Measurements from ENCODE around the gene UGT1A5. TPM values are rescaled to one million over a fixed set of nuclear protein-coding genes. Genes with fewer than 3 reads are reported as not detected.

Gene UGT1A5
- total and polyA plus RNA-seq, 2 of the 13 experiments (the other 11 are each of a cell fraction or from before 2014, with no cell fraction given) = not detected

DNA sequence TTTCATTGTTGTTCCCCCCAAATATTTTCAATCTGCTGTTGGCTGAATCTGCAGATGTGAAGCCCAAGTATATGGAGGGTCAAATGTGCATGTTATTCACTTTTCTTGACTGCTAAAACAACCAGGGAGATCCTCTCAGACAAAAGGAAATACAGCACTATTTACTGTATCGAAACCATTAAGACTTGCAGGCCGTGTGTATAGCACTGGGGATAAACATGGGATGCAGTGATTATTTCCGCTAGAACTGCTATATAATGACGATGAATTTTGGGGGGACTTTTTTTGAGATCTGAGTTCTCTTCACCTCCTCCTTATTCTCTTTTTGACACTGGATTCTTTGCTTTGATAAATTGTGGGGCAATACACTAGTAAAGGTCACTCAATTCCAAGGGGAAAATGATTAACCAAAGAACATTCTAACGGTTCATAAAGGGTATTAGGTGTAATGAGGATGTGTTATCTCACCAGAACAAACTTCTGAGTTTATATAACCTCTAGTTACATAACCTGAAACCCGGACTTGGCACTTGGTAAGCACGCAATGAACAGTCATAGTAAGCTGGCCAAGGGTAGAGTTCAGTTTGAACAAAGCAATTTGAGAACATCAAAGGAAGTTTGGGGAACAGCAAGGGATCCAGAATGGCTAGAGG is 43.8 kb downstream of the UGT1A5 start:
- 2% methylated on average over 7 of the region's 7 CpGs for WGBS (ENCODE audit: low lambda C conversion rate)
- Histone ChIP-seq H3K79me2 (ENCODE audit: insufficient read depth, low read length) (no peaks in the 10 kb centered on the region), H3K27me3 (ENCODE audit: control insufficient read depth in 1 of 2, insufficient read depth in 2 of 2, low read length in 2 of 2) (peaks cover 7 to 80% of the 10 kb centered on the region in 2 experiments; a peak in 4 of 5 replicates), H3K27ac (ENCODE audit: extremely low read length, insufficient read depth, low read length) (peak overlapping the region; percentile 36), H3K9me3 (ENCODE audit: low read length) (peaks cover 7% of the 10 kb centered on the region), H3K36me3 (replicated peaks in 1 of 2; ENCODE audit: control insufficient read depth in 1 of 2, insufficient read depth in 2 of 2, low read length in 2 of 2) (no peaks in the 10 kb centered on the region), H4K20me1 (ENCODE audit: insufficient read depth, low read length) (no peaks in the 10 kb centered on the region), H3K4me1 (ENCODE audit: insufficient read depth, low read length) (peaks cover 46% of the 10 kb centered on the region), H3K4me3 (replicated peaks in 1 of 3; ENCODE audit: insufficient read depth in 1 of 3, low read depth in 2 of 3, low read length in 3 of 3) (no peak overlapping the region), H3K9ac (ENCODE audit: insufficient read depth, low read depth, low read length) (no peak overlapping the region), H2AFZ (ENCODE audit: low read length) (no peak overlapping the region), H3K4me2 (ENCODE audit: low read depth, low read length) (peak overlapping the region; percentile 29; the same call in 1 of the 2 replicates)
- CTCF ChIA-PET (ENCODE audit: low intra/inter-chr PET ratio, low total read pairs) = no interaction called here
- POLR2A ChIA-PET = interaction anchor here (2.3 kb wide), 1 partner anchor 11 kb away, joined by 9 read pairs; no protein-coding TSS in a partner anchor
- FAIRE-seq (peak; percentile 95), DNase-seq (ENCODE audit: low spot score) (peak; percentile 96), ATAC-seq (peak; percentile 91)
- BruUV-seq (replicated peaks) = no TSS peak
- in situ Hi-C loops (cut with HindIII; ENCODE audit: extremely low pct_ligation_motif_present, low pct_unique_long_range_greater_than_20kb) = no loop called here
- intact Hi-C loops (cut with micrococcal nuclease; ENCODE audit: unreplicated experiment) = no loop called here
- TF ChIP-seq, protein P1, sequence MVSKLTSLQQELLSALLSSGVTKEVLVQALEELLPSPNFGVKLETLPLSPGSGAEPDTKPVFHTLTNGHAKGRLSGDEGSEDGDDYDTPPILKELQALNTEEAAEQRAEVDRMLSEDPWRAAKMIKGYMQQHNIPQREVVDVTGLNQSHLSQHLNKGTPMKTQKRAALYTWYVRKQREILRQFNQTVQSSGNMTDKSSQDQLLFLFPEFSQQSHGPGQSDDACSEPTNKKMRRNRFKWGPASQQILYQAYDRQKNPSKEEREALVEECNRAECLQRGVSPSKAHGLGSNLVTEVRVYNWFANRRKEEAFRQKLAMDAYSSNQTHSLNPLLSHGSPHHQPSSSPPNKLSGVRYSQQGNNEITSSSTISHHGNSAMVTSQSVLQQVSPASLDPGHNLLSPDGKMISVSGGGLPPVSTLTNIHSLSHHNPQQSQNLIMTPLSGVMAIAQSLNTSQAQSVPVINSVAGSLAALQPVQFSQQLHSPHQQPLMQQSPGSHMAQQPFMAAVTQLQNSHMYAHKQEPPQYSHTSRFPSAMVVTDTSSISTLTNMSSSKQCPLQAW (CRISPR knock-in tag; IDR thresholded peaks at IDR 0.05) = peak; percentile 99
- TF ChIP-seq NFYC (CRISPR knock-in tag; IDR thresholded peaks at IDR 0.05) (no peak), ZNF549 (CRISPR knock-in tag; IDR thresholded peaks at IDR 0.05) (no peak), THYN1 (CRISPR knock-in tag; IDR thresholded peaks at IDR 0.05; ENCODE audit: borderline replicate concordance, low read depth) (no peak), KAT2B (IDR thresholded peaks at IDR 0.05; ENCODE audit: borderline replicate concordance, low read depth, low read length) (no peak), ZMYM4 (CRISPR knock-in tag; IDR thresholded peaks at IDR 0.05) (peak; percentile 75), ZNF274 (CRISPR knock-in tag; IDR thresholded peaks at IDR 0.05) (no peak), ZNF224 (CRISPR knock-in tag; IDR thresholded peaks at IDR 0.05) (no peak), ZNF614 (CRISPR knock-in tag; IDR thresholded peaks at IDR 0.05; ENCODE audit: borderline replicate concordance) (peak; percentile 89), BORCS8-MEF2B (CRISPR knock-in tag; IDR thresholded peaks at IDR 0.05) (no peak), REL (CRISPR knock-in tag; conservative IDR thresholded peaks at IDR 0.05) (no peak)
- TF ChIP-seq, protein P2, sequence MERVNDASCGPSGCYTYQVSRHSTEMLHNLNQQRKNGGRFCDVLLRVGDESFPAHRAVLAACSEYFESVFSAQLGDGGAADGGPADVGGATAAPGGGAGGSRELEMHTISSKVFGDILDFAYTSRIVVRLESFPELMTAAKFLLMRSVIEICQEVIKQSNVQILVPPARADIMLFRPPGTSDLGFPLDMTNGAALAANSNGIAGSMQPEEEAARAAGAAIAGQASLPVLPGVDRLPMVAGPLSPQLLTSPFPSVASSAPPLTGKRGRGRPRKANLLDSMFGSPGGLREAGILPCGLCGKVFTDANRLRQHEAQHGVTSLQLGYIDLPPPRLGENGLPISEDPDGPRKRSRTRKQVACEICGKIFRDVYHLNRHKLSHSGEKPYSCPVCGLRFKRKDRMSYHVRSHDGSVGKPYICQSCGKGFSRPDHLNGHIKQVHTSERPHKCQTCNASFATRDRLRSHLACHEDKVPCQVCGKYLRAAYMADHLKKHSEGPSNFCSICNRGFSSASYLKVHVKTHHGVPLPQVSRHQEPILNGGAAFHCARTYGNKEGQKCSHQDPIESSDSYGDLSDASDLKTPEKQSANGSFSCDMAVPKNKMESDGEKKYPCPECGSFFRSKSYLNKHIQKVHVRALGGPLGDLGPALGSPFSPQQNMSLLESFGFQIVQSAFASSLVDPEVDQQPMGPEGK (CRISPR knock-in tag; IDR thresholded peaks at IDR 0.05) = peak; percentile 71
- TF ChIP-seq, protein P3, sequence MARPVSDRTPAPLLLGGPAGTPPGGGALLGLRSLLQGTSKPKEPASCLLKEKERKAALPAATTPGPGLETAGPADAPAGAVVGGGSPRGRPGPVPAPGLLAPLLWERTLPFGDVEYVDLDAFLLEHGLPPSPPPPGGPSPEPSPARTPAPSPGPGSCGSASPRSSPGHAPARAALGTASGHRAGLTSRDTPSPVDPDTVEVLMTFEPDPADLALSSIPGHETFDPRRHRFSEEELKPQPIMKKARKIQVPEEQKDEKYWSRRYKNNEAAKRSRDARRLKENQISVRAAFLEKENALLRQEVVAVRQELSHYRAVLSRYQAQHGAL (CRISPR knock-in tag; IDR thresholded peaks at IDR 0.05; ENCODE audit: not compliant biosample characterization) = peak; percentile 77
- TF ChIP-seq, protein P4, sequence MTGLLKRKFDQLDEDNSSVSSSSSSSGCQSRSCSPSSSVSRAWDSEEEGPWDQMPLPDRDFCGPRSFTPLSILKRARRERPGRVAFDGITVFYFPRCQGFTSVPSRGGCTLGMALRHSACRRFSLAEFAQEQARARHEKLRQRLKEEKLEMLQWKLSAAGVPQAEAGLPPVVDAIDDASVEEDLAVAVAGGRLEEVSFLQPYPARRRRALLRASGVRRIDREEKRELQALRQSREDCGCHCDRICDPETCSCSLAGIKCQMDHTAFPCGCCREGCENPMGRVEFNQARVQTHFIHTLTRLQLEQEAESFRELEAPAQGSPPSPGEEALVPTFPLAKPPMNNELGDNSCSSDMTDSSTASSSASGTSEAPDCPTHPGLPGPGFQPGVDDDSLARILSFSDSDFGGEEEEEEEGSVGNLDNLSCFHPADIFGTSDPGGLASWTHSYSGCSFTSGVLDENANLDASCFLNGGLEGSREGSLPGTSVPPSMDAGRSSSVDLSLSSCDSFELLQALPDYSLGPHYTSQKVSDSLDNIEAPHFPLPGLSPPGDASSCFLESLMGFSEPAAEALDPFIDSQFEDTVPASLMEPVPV (CRISPR knock-in tag; IDR thresholded peaks at IDR 0.05) = no peak

Measured in HepG2 (cell line).